ENCODE results near the gene BBOX1. TPM values are rescaled to one million over a fixed set of nuclear protein-coding genes. Genes with fewer than 3 reads are reported as not detected.
"Not testable (repeated sequence)": the region's sequence is repeated elsewhere in the genome, so short reads cannot be mapped to it uniquely, and the experiment has no call there.

BBOX1 gene
- polyA plus RNA-seq, 1 experiment: not detected

DNA sequence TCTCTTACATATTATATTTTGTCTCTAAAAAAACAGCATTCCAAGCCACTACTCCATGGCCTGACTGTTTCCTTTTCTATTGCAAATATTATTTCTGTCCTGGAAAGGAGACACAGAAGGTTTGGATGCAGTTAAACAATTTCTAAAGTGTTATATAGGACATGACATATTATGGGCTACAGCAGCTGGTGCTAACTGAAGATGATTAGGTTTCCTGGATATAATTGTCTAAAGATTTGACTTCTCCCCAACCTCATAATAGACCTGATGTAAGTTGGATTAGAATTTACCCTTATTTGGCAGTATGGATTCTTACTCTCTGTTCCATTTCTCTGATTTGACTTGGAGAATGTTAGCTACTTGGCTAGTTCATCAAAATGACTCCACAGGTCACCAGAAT lies 90.2 kb downstream of the BBOX1 start:
- no peak for DNase-seq (ENCODE audit: low read depth)
- TF ChIP-seq, protein P1, sequence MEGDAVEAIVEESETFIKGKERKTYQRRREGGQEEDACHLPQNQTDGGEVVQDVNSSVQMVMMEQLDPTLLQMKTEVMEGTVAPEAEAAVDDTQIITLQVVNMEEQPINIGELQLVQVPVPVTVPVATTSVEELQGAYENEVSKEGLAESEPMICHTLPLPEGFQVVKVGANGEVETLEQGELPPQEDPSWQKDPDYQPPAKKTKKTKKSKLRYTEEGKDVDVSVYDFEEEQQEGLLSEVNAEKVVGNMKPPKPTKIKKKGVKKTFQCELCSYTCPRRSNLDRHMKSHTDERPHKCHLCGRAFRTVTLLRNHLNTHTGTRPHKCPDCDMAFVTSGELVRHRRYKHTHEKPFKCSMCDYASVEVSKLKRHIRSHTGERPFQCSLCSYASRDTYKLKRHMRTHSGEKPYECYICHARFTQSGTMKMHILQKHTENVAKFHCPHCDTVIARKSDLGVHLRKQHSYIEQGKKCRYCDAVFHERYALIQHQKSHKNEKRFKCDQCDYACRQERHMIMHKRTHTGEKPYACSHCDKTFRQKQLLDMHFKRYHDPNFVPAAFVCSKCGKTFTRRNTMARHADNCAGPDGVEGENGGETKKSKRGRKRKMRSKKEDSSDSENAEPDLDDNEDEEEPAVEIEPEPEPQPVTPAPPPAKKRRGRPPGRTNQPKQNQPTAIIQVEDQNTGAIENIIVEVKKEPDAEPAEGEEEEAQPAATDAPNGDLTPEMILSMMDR (IDR thresholded peaks at IDR 0.05; ENCODE audit: insufficient read depth, low read depth, low read length): no peak
- no peak overlapping the region for H3K4me3 ChIP-seq (ENCODE audit: low read depth, low read length)
- H3K27me3 ChIP-seq (ENCODE audit: control insufficient read depth, insufficient read depth, low read length): no peaks in the 10 kb centered on the region; the same call in 1 of the 2 replicates
- ChIA-PET CTCF (interaction anchor here (0.8 to 1.5 kb wide), 3 partner anchors 28 to 377 kb away, joined by 3 to 6 read pairs (median 4); no protein-coding TSS in a partner anchor), POLR2A (no interaction called here)
- no peaks in the 10 kb centered on the region for H3K36me3 ChIP-seq (ENCODE audit: control insufficient read depth, insufficient read depth, low read length)

DNA sequence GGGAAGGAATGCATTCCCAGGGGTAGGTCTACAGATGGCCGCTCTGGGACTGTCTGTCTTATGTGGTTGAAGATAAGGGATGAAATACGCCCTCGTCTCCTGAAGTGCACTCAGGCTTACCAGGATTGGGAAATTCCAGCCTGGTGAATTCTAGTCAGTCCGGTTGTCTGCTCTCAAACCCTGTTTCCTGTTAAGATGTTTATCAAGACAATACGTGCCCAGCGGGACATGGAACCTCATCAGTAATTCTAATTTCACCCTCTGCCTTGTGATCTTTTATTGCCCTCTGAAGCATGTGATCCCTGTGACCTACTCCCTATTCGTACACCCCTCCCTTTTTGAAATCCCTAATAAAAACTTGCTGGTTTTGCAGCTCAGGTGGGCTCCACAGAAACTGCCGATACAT lies 95.3 kb downstream of the BBOX1 start:
- H3K27me3 ChIP-seq (ENCODE audit: control insufficient read depth, insufficient read depth, low read length); H3K4me3 ChIP-seq (ENCODE audit: low read depth, low read length); CTCF ChIA-PET; DNase-seq (ENCODE audit: low read depth); POLR2A ChIA-PET; H3K36me3 ChIP-seq (ENCODE audit: control insufficient read depth, insufficient read depth, low read length): not testable (repeated sequence)

DNA sequence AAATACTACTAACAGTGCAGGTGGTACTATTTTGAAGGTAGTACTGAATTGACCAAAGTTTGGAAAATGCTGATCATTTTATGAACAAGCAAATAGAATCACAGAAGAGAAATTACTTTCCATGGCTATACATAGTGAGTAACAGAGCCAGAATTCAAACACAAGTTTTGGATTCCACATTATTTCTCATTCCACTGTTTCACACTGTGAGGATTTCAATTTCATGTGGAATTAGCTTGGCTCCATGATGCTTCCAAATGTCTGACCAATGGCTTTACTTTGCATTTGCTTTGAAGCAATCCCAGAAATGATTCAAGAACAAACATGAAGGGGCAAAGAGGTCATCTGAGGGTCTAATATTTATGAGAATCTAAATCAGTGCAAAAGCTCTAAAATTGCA lies 98.1 kb downstream of the BBOX1 start:
- ChIA-PET CTCF (no interaction called here), POLR2A (no interaction called here)
- Histone ChIP-seq H3K27me3 (ENCODE audit: control insufficient read depth, insufficient read depth, low read length) (no peaks in the 10 kb centered on the region; the same call in 1 of the 2 replicates), H3K4me3 (ENCODE audit: low read depth, low read length) (no peak overlapping the region), H3K36me3 (ENCODE audit: control insufficient read depth, insufficient read depth, low read length) (no peaks in the 10 kb centered on the region)
- no peak for DNase-seq (ENCODE audit: low read depth)
- TF ChIP-seq, protein P1 (IDR thresholded peaks at IDR 0.05; ENCODE audit: insufficient read depth, low read depth, low read length): no peak

DNA sequence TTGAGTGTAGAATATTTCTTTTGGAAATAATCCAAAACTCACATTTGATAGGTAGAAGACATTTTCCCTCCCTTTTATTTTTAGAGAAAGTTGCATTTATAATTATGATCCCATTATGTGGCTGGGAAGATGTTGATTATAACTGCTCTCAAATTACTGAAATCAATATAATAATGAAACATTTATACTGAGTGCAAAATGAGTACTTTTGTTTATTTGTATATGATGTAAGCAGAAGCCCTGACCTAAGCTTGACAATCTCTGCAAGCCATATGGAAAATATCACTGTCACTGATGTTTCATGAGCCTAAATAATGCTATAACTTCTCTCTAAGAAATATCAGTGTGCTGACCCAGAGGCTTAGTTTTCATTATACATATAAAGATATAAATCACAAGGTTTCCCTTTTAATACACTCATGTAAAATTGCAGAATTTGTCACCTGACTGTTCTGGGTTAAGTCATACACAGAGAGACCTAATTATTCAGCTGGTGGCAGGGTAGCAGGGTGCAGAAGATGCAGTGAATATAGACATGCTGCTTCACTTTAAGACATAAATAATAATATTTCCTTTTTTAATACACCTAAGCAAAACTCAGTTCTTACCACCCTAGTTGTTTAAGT lies 99.2 kb downstream of the BBOX1 start:
- TF ChIP-seq, protein P1 (IDR thresholded peaks at IDR 0.05; ENCODE audit: insufficient read depth, low read depth, low read length): no peak
- POLR2A ChIA-PET: no interaction called here
- H3K36me3 ChIP-seq (ENCODE audit: control insufficient read depth, insufficient read depth, low read length): no peaks in the 10 kb centered on the region
- no peak for DNase-seq (ENCODE audit: low read depth)
- H3K27me3 ChIP-seq (ENCODE audit: control insufficient read depth, insufficient read depth, low read length): no peaks in the 10 kb centered on the region; the same call in 1 of the 2 replicates
- no peak overlapping the region for H3K4me3 ChIP-seq (ENCODE audit: low read depth, low read length)
- CTCF ChIA-PET: no interaction called here

DNA sequence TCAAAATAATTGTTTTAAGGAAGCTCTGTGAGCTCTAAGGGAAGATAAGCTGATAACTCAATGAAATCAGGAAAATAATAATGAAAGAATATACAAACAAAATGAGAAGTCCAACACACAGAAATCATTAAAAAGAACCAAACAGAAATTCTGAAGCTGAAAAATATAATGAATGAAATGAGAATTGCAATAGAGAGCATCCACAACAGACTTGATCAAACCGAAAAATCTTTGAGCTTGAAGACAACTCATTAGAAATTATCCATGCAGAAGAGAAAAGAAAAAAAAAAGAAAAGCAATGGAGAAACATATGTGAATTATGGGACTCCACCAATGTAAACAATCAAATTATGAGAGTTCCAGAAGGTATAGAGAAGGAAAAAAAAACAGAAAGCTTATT lies 101.0 kb downstream of the BBOX1 start:
- DNase-seq (ENCODE audit: low read depth): no peak
- Histone ChIP-seq H3K4me3 (ENCODE audit: low read depth, low read length) (no peak overlapping the region), H3K36me3 (ENCODE audit: control insufficient read depth, insufficient read depth, low read length) (no peaks in the 10 kb centered on the region), H3K27me3 (ENCODE audit: control insufficient read depth, insufficient read depth, low read length) (no peaks in the 10 kb centered on the region; the same call in 1 of the 2 replicates)
- ChIA-PET POLR2A (no interaction called here), CTCF (interaction anchor here (0.9 to 1.3 kb wide), 2 partner anchors 17 to 18 kb away, joined by 3 read pairs; no protein-coding TSS in a partner anchor)
- TF ChIP-seq, protein P1 (IDR thresholded peaks at IDR 0.05; ENCODE audit: insufficient read depth, low read depth, low read length): no peak

DNA sequence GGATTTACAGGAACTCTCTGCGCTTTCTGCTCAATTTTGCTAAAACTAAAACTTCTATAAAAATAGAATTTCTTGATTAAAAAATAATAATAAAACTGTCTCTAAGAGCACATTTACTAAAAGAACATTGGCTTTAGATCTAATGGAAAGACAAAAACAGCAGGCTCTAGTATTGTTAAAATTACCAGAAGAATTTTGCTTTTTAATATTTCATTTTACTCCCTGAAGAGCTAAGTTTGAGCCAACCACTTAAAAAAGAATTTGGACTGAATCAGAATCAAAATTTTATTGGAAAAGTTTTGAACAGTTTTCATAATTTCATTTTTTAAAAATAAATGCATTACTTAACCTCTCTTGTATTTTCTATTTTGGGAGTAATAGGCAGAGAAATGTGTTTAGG lies 107.3 kb downstream of the BBOX1 start:
- TF ChIP-seq, protein P1 (IDR thresholded peaks at IDR 0.05; ENCODE audit: insufficient read depth, low read depth, low read length): no peak
- CTCF ChIA-PET: no interaction called here
- DNase-seq (ENCODE audit: low read depth): no peak
- peaks cover 2% of the 10 kb centered on the region; the same call in 1 of the 2 replicates for H3K27me3 ChIP-seq (ENCODE audit: control insufficient read depth, insufficient read depth, low read length)
- POLR2A ChIA-PET: no interaction called here
- no peak overlapping the region for H3K4me3 ChIP-seq (ENCODE audit: low read depth, low read length)
- no peaks in the 10 kb centered on the region for H3K36me3 ChIP-seq (ENCODE audit: control insufficient read depth, insufficient read depth, low read length)
